Ovary (tissue), 3 donors: ENCODE data around the gene NTMT2.
"Not testable (repeated sequence)": the region's sequence is repeated elsewhere in the genome, so short reads cannot be mapped to it uniquely, and the experiment has no call there.

Experiments
- POLR2A ChIP-seq: fragments of 450-650 bp; IDR thresholded peaks from one replicate; pipeline ENCODE4 v1.6.1; 2017; ENCODE audit warnings: antibody characterized with exemption, mild to moderate bottlenecking, moderate library complexity
- TF ChIP-seq, protein P1 (sequence below), 3 donors: fragments of 450-650 bp in 2 of 3; fragments of 200-600 bp in 1 of 3; IDR thresholded peaks; one replicate each; pipeline versions ENCODE4 v1.5.1 to v1.8.0; 2016 to 2022; ENCODE audit warnings: antibody characterized with exemption in 3 of 3, mild to moderate bottlenecking in 1 of 3
- donor health status: DM: no; HTN: no; CAD: no.

DNA sequence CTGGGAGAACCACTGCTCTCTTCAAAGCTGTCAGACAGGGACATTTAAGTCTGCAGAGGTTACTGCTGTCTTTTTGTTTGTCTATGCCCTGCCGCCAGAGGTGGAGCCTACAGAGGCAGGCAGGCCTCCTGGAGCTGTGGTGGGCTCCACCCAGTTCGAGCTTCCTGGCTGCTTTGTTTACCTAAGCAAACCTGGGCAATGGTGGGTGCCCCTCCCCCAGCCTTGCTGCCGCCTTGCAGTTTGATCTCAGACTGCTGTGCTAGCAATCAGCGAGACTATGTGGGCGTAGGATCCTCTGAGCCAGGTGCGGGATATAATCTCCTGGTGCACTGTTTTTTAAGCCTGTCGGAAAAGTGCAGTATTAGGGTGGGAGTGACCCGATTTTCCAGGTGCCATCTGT is 32.6 kb upstream of the NTMT2 start:
- TF ChIP-seq, protein P1, sequence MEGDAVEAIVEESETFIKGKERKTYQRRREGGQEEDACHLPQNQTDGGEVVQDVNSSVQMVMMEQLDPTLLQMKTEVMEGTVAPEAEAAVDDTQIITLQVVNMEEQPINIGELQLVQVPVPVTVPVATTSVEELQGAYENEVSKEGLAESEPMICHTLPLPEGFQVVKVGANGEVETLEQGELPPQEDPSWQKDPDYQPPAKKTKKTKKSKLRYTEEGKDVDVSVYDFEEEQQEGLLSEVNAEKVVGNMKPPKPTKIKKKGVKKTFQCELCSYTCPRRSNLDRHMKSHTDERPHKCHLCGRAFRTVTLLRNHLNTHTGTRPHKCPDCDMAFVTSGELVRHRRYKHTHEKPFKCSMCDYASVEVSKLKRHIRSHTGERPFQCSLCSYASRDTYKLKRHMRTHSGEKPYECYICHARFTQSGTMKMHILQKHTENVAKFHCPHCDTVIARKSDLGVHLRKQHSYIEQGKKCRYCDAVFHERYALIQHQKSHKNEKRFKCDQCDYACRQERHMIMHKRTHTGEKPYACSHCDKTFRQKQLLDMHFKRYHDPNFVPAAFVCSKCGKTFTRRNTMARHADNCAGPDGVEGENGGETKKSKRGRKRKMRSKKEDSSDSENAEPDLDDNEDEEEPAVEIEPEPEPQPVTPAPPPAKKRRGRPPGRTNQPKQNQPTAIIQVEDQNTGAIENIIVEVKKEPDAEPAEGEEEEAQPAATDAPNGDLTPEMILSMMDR (IDR thresholded peaks at IDR 0.05) = not testable (repeated sequence)
- TF ChIP-seq POLR2A = not testable (repeated sequence)
